Mesenchymal stem cell (in vitro differentiated cells and primary cell): ENCODE measurements around the gene NEK1. TPM values are rescaled to one million over a fixed set of nuclear protein-coding genes. Genes with fewer than 3 reads are reported as not detected.

Experiments used
- DNase-seq: peaks from one replicate; pipeline ENCODE4 v3.0.0-alpha.2; 2013
- H2AFZ ChIP-seq: one replicate; pipeline ENCODE4 v1.6.1; 2013; ENCODE audit warnings: low read depth, mild to moderate bottlenecking, control low read depth, inconsistent platforms, low read length, moderate library complexity
- H2AK5ac ChIP-seq: 2 replicates; pipeline ENCODE4 v1.6.1; 2013; ENCODE audit warnings: low read length, moderate library complexity, mild to moderate bottlenecking, inconsistent platforms; ENCODE audit not compliant: severe bottlenecking
- H2BK120ac ChIP-seq: one replicate; pipeline ENCODE4 v1.6.1; 2013; ENCODE audit warnings: low read depth, mild to moderate bottlenecking, inconsistent platforms, low read length, moderate library complexity
- H2BK12ac ChIP-seq, 2 experiments: one replicate each; pipeline ENCODE4 v1.6.1; 2013; ENCODE audit warnings: inconsistent platforms in 2 of 2, low read length in 2 of 2, mild to moderate bottlenecking in 2 of 2, moderate library complexity in 2 of 2, control low read depth in 1 of 2
- H2BK15ac ChIP-seq: one replicate; pipeline ENCODE4 v1.6.1; 2013; ENCODE audit warnings: mild to moderate bottlenecking, low read depth, inconsistent platforms; ENCODE audit not compliant: poor library complexity, severe bottlenecking
- H2BK5ac ChIP-seq: 2 replicates; pipeline ENCODE4 v1.6.1; 2013; ENCODE audit warnings: low read depth, mild to moderate bottlenecking, low read length, control low read depth, inconsistent platforms; ENCODE audit not compliant: poor library complexity, severe bottlenecking
- H3K14ac ChIP-seq, 2 experiments: one replicate each; pipeline ENCODE4 v1.6.1; 2013; ENCODE audit warnings: inconsistent platforms in 2 of 2, low read length in 2 of 2, control low read depth in 1 of 2, mild to moderate bottlenecking in 1 of 2, moderate library complexity in 1 of 2
- H3K18ac ChIP-seq, 2 experiments: one replicate each; pipeline ENCODE4 v1.6.1; 2013; ENCODE audit warnings: inconsistent platforms in 2 of 2, low read length in 2 of 2, control low read depth in 1 of 2, low read depth in 1 of 2, mild to moderate bottlenecking in 1 of 2
- H3K23ac ChIP-seq, 2 experiments: one replicate each; pipeline ENCODE4 v1.6.1; 2013; ENCODE audit warnings: inconsistent platforms in 2 of 2, low read length in 2 of 2, mild to moderate bottlenecking in 2 of 2, moderate library complexity in 2 of 2, control low read depth in 1 of 2
- H3K27ac ChIP-seq: 2 replicates; pipeline ENCODE4 v1.5.1; 2013; ENCODE audit warnings: mild to moderate bottlenecking, moderate library complexity, low read length, control low read depth, inconsistent platforms; ENCODE audit not compliant: poor library complexity, severe bottlenecking
- H3K27me3 ChIP-seq, 2 experiments: 2 replicates each; pipeline versions ENCODE4 v1.6.1 to v1.7.0; 2013; ENCODE audit warnings: low read length in 2 of 2, mild to moderate bottlenecking in 2 of 2, moderate library complexity in 2 of 2, control low read depth in 1 of 2, inconsistent platforms in 1 of 2; ENCODE audit not compliant: control insufficient read depth in 1 of 2, insufficient read depth in 1 of 2
- H3K36me3 ChIP-seq, 2 experiments: 2 replicates each; pipeline versions ENCODE4 v1.6.1 to v1.7.0; 2013; ENCODE audit warnings: low read length in 2 of 2, control low read depth in 1 of 2, inconsistent platforms in 1 of 2, low read depth in 1 of 2, mild to moderate bottlenecking in 1 of 2; ENCODE audit not compliant: insufficient read depth in 2 of 2, control insufficient read depth in 1 of 2
- H3K4ac ChIP-seq, 2 experiments: one replicate each; pipeline ENCODE4 v1.6.1; 2013; ENCODE audit warnings: inconsistent platforms in 2 of 2, low read length in 2 of 2, mild to moderate bottlenecking in 2 of 2, moderate library complexity in 2 of 2, control low read depth in 1 of 2, low read depth in 1 of 2
- H3K4me1 ChIP-seq: 2 replicates; pipeline ENCODE4 v1.6.1; 2013; ENCODE audit warnings: low read depth, low read length, control low read depth; ENCODE audit not compliant: control insufficient read depth, insufficient read depth
- H3K4me2 ChIP-seq: 2 replicates; pipeline ENCODE4 v1.6.1; 2013; ENCODE audit warnings: low read length, mild to moderate bottlenecking, inconsistent platforms; ENCODE audit not compliant: poor library complexity, severe bottlenecking
- H3K4me3 ChIP-seq, 2 experiments: 2 replicates each; pipeline versions ENCODE4 v1.5.1 to v1.7.0; 2013; ENCODE audit warnings: low read length in 2 of 2, mild to moderate bottlenecking in 2 of 2, control low read depth in 1 of 2, low read depth in 1 of 2; ENCODE audit not compliant: insufficient read depth in 1 of 2
- H3K79me1 ChIP-seq: replicated peaks from 2 replicates; pipeline ENCODE4 v1.6.1; 2013; ENCODE audit warnings: mild to moderate bottlenecking, control low read depth, low read length, inconsistent platforms; ENCODE audit not compliant: poor library complexity, severe bottlenecking
- H3K9ac ChIP-seq: 2 replicates; pipeline ENCODE4 v1.7.0; 2013; ENCODE audit warnings: mild to moderate bottlenecking, low read length, moderate library complexity
- H3K9me3 ChIP-seq: 2 replicates; pipeline ENCODE4 v1.7.0; 2013; ENCODE audit warnings: mild to moderate bottlenecking, low read length; ENCODE audit not compliant: control insufficient read depth
- H4K8ac ChIP-seq: one replicate; pipeline ENCODE4 v1.6.1; 2013; ENCODE audit warnings: inconsistent platforms, mild to moderate bottlenecking, low read length, moderate library complexity
- H4K91ac ChIP-seq: one replicate; pipeline ENCODE4 v1.6.1; 2013; ENCODE audit warnings: mild to moderate bottlenecking, low read length, inconsistent platforms
- WGBS: methylation state at CpG from one replicate; pipeline ENCODE4 v1.1.7; 2013; ENCODE audit warnings: mixed read lengths; 5-methylcytosine and 5-hydroxymethylcytosine counted together
- polyA plus RNA-seq, 2 experiments: library from polyadenylated mRNA; stranded (reverse); fragments of 200-250 nt; gene quantifications; one replicate each; pipeline ENCODE4 v1.2.3, GENCODE V29; 2013

Gene NEK1, protein sequence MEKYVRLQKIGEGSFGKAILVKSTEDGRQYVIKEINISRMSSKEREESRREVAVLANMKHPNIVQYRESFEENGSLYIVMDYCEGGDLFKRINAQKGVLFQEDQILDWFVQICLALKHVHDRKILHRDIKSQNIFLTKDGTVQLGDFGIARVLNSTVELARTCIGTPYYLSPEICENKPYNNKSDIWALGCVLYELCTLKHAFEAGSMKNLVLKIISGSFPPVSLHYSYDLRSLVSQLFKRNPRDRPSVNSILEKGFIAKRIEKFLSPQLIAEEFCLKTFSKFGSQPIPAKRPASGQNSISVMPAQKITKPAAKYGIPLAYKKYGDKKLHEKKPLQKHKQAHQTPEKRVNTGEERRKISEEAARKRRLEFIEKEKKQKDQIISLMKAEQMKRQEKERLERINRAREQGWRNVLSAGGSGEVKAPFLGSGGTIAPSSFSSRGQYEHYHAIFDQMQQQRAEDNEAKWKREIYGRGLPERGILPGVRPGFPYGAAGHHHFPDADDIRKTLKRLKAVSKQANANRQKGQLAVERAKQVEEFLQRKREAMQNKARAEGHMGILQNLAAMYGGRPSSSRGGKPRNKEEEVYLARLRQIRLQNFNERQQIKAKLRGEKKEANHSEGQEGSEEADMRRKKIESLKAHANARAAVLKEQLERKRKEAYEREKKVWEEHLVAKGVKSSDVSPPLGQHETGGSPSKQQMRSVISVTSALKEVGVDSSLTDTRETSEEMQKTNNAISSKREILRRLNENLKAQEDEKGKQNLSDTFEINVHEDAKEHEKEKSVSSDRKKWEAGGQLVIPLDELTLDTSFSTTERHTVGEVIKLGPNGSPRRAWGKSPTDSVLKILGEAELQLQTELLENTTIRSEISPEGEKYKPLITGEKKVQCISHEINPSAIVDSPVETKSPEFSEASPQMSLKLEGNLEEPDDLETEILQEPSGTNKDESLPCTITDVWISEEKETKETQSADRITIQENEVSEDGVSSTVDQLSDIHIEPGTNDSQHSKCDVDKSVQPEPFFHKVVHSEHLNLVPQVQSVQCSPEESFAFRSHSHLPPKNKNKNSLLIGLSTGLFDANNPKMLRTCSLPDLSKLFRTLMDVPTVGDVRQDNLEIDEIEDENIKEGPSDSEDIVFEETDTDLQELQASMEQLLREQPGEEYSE (N-terminal part only)
- polyA plus RNA-seq (2013, experiment 1 of 2), result 7.6 TPM
- 8.3 TPM for polyA plus RNA-seq (2013, experiment 2 of 2)

DNA sequence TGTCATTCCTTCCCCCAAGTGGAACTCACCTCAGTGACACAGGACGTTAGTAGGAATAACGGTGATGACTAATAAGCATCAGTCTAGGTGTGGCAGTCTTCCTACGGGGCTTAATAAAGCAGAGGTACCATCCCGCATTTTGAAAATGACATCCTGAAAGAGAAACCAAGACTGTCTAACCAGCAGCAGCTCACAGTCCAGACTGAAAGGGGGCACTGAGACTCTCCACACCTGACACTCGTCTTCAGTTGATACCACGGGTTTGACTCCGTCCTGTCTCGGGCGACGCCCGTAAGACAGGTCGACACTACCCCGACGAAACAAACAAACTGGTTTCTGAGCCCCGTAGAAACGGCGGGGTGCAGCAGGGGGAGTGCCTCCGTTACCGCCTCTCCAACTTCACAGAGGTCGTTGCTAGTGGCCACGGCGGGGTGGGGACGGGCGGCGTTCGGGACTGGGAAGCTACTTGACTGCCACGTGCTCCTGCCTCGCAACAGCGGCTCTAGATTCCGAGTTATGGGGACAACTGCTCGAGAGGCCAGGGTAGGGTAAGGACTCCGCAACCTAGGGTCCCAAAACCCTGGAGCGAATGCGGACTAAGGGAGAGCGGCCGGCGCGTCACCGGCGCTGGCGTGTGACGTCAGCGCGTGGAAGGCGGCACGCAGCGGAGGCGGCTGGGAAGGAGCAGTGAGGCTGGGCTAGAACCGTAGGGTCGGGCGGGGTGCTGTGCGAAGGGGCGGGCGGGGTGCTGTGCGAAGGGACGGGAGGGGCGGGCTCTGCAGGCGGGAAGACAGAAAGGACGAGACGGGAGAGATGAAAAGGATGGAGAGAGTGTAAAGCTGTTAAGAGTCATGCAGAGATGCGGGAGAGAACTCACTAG lies at the start of gene NEK1:
TSS of gene NEK1 (minus strand) at position 593 of the 880 bp plus-strand sequence. CDS start 9,953 bp downstream, outside the sequence.
- H3K4ac ChIP-seq, result peak within 1 kb of the TSS in 1 of 2 experiments; percentile 95
- peak within 1 kb of the TSS; percentile 89 for H4K8ac ChIP-seq
- H3K4me2 ChIP-seq, result peak within 1 kb of the TSS; percentile 67
- H3K9me3 ChIP-seq, result no peaks in the 10 kb centered on the region
- peak within 1 kb of the TSS; percentile 93 for H2AFZ ChIP-seq
- peak within 1 kb of the TSS in 1 of 2 experiments; percentile 93 for H3K23ac ChIP-seq
- peak within 1 kb of the TSS; percentile 76 for H3K27ac ChIP-seq
- H2BK120ac ChIP-seq, result no peak within 1 kb of the TSS
- peak within 1 kb of the TSS; percentile 89 for H4K91ac ChIP-seq
- peak within 1 kb of the TSS; percentile 87 to 94 for H3K4me3 ChIP-seq
- WGBS, result under 1% methylated on average over 55 of the region's 61 CpGs
- H2AK5ac ChIP-seq, result no peak within 1 kb of the TSS
- no peaks in the 10 kb centered on the region for H3K4me1 ChIP-seq
- H3K27me3 ChIP-seq, result no peaks in the 10 kb centered on the region
- peak within 1 kb of the TSS; percentile 94 for H3K9ac ChIP-seq
- peaks cover 0 to 4% of the 10 kb centered on the region in 2 experiments for H3K36me3 ChIP-seq
- peak; percentile 92 for DNase-seq
- H3K79me1 ChIP-seq, result peaks cover 8% of the 10 kb centered on the region
- peak within 1 kb of the TSS; percentile 69 for H2BK5ac ChIP-seq
- peak within 1 kb of the TSS in 1 of 2 experiments; percentile 64 for H2BK12ac ChIP-seq
- H3K14ac ChIP-seq, result peak within 1 kb of the TSS in 1 of 2 experiments; percentile 92
- H3K18ac ChIP-seq, result peak within 1 kb of the TSS; percentile 92 to 99
- H2BK15ac ChIP-seq, result peak within 1 kb of the TSS; percentile 88

DNA sequence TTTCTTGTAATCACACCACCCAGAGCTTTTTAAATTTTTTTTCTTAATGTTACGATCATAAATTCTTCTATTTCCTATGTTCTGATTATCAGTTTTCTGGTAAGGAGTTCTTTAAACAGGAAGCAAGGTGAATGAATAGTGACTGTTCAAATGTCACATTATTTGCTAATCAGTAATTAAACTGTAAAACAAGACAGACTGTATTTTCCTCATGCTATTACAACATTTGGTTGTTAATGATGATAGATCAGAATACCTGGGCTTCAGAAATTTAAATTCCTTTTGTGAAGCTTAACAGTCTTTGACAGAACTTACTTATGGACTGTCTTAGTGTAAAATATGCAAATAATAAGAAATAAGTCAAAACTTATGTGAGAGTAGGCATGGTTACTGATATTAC lies 49.4 kb upstream of the NEK1 start:
- Histone ChIP-seq H3K23ac (no peak overlapping the region), H2AK5ac (no peak overlapping the region), H3K4ac (no peak overlapping the region), H2AFZ (no peak overlapping the region), H4K8ac (no peak overlapping the region), H3K36me3 (peaks cover 0 to 7% of the 10 kb centered on the region in 2 experiments), H3K14ac (no peak overlapping the region), H3K4me3 (no peak overlapping the region), H3K18ac (no peak overlapping the region), H3K27ac (no peak overlapping the region), H2BK5ac (no peak overlapping the region), H3K9me3 (no peaks in the 10 kb centered on the region), H3K79me1 (peaks cover 6% of the 10 kb centered on the region), H2BK12ac (no peak overlapping the region), H4K91ac (no peak overlapping the region), H2BK15ac (no peak overlapping the region), H3K9ac (peak overlapping the region; percentile 99), H3K27me3 (no peaks in the 10 kb centered on the region), H2BK120ac (no peak overlapping the region), H3K4me1 (no peaks in the 10 kb centered on the region), H3K4me2 (no peak overlapping the region)
- no CpG with 5 or more reads among the region's 1 CpG for WGBS
- DNase-seq, result no peak

DNA sequence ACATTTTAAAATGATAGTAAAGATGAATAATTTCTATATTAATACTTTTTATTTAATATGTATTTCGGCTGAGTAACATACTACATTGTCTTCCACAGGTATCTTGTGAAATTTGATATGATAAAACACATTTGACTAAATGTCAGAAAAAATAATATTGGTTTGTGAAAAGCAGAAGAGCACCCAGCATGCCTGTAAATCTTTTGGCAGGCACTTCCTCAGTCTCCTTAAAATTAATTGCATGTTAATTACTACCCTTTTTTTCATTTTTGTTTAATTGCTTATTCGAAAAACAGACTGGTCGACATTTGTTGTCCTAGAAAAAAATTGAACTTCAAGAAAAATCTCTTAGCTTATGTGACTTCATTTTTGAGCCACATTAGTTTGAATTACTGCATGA lies 48.5 kb upstream of the NEK1 start:
- no peaks in the 10 kb centered on the region for H3K9me3 ChIP-seq
- H3K36me3 ChIP-seq, result no peaks in the 10 kb centered on the region
- no peak for DNase-seq
- H3K27ac ChIP-seq, result no peak overlapping the region
- H3K23ac ChIP-seq, result no peak overlapping the region
- no peak overlapping the region for H2BK12ac ChIP-seq
- H4K91ac ChIP-seq, result no peak overlapping the region
- H3K14ac ChIP-seq, result no peak overlapping the region
- H3K4me1 ChIP-seq, result no peaks in the 10 kb centered on the region
- H2AK5ac ChIP-seq, result no peak overlapping the region
- H3K4ac ChIP-seq, result no peak overlapping the region
- H3K9ac ChIP-seq, result peak overlapping the region; percentile 99
- H2BK120ac ChIP-seq, result no peak overlapping the region
- H3K4me3 ChIP-seq, result peak overlapping the region in 1 of 2 experiments; percentile 82
- H4K8ac ChIP-seq, result no peak overlapping the region
- peaks cover 10% of the 10 kb centered on the region for H3K79me1 ChIP-seq
- no peak overlapping the region for H2BK15ac ChIP-seq
- no CpG with 5 or more reads among the region's 3 CpGs for WGBS
- no peak overlapping the region for H2AFZ ChIP-seq
- no peak overlapping the region for H3K18ac ChIP-seq
- no peaks in the 10 kb centered on the region for H3K27me3 ChIP-seq
- H3K4me2 ChIP-seq, result no peak overlapping the region
- H2BK5ac ChIP-seq, result no peak overlapping the region
